ENCODE data around the gene ATP12A. TPM values are rescaled to one million over a fixed set of nuclear protein-coding genes. Genes with fewer than 3 reads are reported as not detected.
A peak's percentile ranks its signal among the peaks of the same experiment; 100 is the strongest.

The ATP12A gene
- total RNA-seq, 1 experiment from 2014 or later = 0.47 TPM

DNA sequence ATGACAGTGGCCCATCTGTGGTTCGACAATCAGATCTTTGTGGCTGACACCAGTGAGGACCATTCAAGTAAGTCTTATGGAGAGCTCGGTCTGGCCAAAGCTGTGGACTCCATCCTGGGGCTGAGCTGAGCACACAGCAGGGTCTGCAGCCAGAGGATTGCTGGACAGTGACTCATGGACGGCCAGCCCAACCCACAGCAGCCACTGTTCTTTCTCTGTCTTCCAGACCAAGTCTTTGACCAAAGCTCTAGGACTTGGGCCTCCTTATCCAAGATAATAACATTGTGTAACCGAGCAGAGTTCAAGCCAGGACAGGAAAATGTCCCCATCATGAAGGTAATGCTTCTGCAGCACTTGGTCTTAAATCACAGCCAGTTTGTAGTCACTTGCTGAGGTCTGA is 12.4 kb downstream of the ATP12A start:
- Histone ChIP-seq H3K36me3 (ENCODE audit: insufficient read depth, low read length, poor library complexity, severe bottlenecking) (no peaks in the 10 kb centered on the region), H3K9me3 (ENCODE audit: low read depth, low read length, poor library complexity, severe bottlenecking) (no peaks in the 10 kb centered on the region), H3K27me3 (replicated peaks; ENCODE audit: insufficient read depth, low read depth, low read length, poor library complexity) (no peaks in the 10 kb centered on the region), H3K4me1 (ENCODE audit: insufficient read depth, low read length, poor library complexity, severe bottlenecking) (no peaks in the 10 kb centered on the region), H3K4me3 (ENCODE audit: low read depth, low read length, poor library complexity, severe bottlenecking) (no peak overlapping the region), H3K27ac (ENCODE audit: low read depth, low read length, poor library complexity, severe bottlenecking) (no peak overlapping the region)
- intact Hi-C loops (cut with micrococcal nuclease; ENCODE audit: unreplicated experiment) = loop anchor here (5.0 kb wide), 1 partner anchor 35 kb away; no protein-coding TSS in a partner anchor
- TF ChIP-seq, protein P1, sequence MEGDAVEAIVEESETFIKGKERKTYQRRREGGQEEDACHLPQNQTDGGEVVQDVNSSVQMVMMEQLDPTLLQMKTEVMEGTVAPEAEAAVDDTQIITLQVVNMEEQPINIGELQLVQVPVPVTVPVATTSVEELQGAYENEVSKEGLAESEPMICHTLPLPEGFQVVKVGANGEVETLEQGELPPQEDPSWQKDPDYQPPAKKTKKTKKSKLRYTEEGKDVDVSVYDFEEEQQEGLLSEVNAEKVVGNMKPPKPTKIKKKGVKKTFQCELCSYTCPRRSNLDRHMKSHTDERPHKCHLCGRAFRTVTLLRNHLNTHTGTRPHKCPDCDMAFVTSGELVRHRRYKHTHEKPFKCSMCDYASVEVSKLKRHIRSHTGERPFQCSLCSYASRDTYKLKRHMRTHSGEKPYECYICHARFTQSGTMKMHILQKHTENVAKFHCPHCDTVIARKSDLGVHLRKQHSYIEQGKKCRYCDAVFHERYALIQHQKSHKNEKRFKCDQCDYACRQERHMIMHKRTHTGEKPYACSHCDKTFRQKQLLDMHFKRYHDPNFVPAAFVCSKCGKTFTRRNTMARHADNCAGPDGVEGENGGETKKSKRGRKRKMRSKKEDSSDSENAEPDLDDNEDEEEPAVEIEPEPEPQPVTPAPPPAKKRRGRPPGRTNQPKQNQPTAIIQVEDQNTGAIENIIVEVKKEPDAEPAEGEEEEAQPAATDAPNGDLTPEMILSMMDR (conservative IDR thresholded peaks at IDR 0.05; ENCODE audit: low read depth, low read length) = no peak
- TF ChIP-seq EZH2 (IDR thresholded peaks at IDR 0.05; ENCODE audit: borderline replicate concordance, low read depth, low read length, poor library complexity, severe bottlenecking) = no peak
- BruUV-seq (replicated peaks) = no TSS peak
- DNase-seq (ENCODE audit: low spot score) = no peak
- ChIA-PET POLR2A (ENCODE audit: low non-redundant PET) (interaction anchor here (0.6 kb wide), 1 partner anchor 35 kb away, joined by 3 read pairs; no protein-coding TSS in a partner anchor), CTCF (no interaction called here)

DNA sequence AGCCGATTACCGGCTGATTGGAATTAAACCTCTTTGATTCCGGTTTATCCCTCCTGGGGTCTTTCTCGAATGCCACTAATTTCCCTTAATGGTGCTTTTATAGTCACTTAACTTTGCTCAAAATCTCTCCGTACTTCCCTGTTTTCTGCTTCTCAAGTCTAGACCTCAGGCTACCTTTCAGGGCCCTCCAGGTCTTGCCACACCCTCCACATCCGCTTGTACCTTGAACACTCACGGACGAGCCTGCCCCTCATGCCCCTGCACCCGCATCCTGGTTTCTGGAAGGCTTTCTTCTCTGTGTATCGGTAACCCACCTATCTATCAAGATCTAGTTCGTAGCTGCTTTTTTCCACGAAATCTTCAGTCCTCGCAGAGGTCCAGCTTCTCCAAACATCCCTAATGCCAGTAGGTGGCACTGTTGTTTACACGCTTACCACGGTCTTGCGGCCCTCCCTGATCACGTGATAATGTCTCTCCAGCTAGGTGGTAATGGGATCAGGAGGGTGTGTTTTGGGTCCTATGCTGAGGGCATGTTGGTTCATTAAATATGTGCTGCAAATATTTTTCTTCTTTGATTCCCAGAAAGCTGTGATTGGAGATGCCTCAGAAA is 13.8 kb downstream of the ATP12A start:
- no TSS peak for BruUV-seq (replicated peaks)
- Histone ChIP-seq H3K27me3 (replicated peaks; ENCODE audit: insufficient read depth, low read depth, low read length, poor library complexity) (no peaks in the 10 kb centered on the region), H3K27ac (ENCODE audit: low read depth, low read length, poor library complexity, severe bottlenecking) (no peak overlapping the region), H3K9me3 (ENCODE audit: low read depth, low read length, poor library complexity, severe bottlenecking) (no peaks in the 10 kb centered on the region), H3K4me3 (ENCODE audit: low read depth, low read length, poor library complexity, severe bottlenecking) (no peak overlapping the region), H3K36me3 (ENCODE audit: insufficient read depth, low read length, poor library complexity, severe bottlenecking) (no peaks in the 10 kb centered on the region), H3K4me1 (ENCODE audit: insufficient read depth, low read length, poor library complexity, severe bottlenecking) (no peaks in the 10 kb centered on the region)
- CTCF ChIA-PET = interaction anchor here (0.6 to 1.4 kb wide), 5 partner anchors 9 to 301 kb away, joined by 3 to 9 read pairs (median 8); no protein-coding TSS in a partner anchor
- POLR2A ChIA-PET (ENCODE audit: low non-redundant PET) = interaction anchor here (0.6 to 0.7 kb wide), 2 partner anchors 218 to 275 kb away, joined by 3 to 5 read pairs; no protein-coding TSS in a partner anchor
- DNase-seq (ENCODE audit: low spot score) = peak; percentile 85
- TF ChIP-seq, protein P1 (conservative IDR thresholded peaks at IDR 0.05; ENCODE audit: low read depth, low read length) = peak; percentile 86
- no peak for TF ChIP-seq EZH2 (IDR thresholded peaks at IDR 0.05; ENCODE audit: borderline replicate concordance, low read depth, low read length, poor library complexity, severe bottlenecking)
- intact Hi-C loops (cut with micrococcal nuclease; ENCODE audit: unreplicated experiment) = loop anchor here (5.0 kb wide), 1 partner anchor 33 kb away; no protein-coding TSS in a partner anchor

DNA sequence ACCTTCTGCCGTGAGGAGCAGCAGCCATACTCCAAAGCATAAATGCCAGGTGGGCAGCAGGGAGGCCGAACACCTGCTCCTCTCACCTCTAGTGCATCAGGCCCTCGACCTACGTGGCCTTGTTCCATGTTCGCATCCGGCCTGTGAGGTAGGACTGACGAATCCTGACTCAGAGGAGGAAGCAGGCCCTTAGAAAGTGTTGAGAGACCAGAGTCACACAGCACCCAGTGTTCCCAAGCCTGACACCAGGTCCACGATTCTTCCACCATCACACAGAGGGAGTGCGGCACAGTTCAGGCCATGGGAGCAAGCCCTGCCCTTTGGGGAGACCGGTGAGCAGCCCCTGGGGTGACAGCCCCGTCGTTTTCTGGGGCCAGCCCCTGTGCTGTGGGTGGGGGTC is 14.7 kb downstream of the ATP12A start:
- ChIA-PET POLR2A (ENCODE audit: low non-redundant PET) (no interaction called here), CTCF (no interaction called here)
- H3K4me3 ChIP-seq (ENCODE audit: low read depth, low read length, poor library complexity, severe bottlenecking) = no peak overlapping the region
- no peaks in the 10 kb centered on the region for H3K9me3 ChIP-seq (ENCODE audit: low read depth, low read length, poor library complexity, severe bottlenecking)
- H3K27ac ChIP-seq (ENCODE audit: low read depth, low read length, poor library complexity, severe bottlenecking) = no peak overlapping the region
- BruUV-seq (replicated peaks) = no TSS peak
- H3K36me3 ChIP-seq (ENCODE audit: insufficient read depth, low read length, poor library complexity, severe bottlenecking) = no peaks in the 10 kb centered on the region
- TF ChIP-seq, protein P1 (conservative IDR thresholded peaks at IDR 0.05; ENCODE audit: low read depth, low read length) = no peak
- no peak for TF ChIP-seq EZH2 (IDR thresholded peaks at IDR 0.05; ENCODE audit: borderline replicate concordance, low read depth, low read length, poor library complexity, severe bottlenecking)
- no peaks in the 10 kb centered on the region for H3K4me1 ChIP-seq (ENCODE audit: insufficient read depth, low read length, poor library complexity, severe bottlenecking)
- H3K27me3 ChIP-seq (replicated peaks; ENCODE audit: insufficient read depth, low read depth, low read length, poor library complexity) = no peaks in the 10 kb centered on the region
- DNase-seq (ENCODE audit: low spot score) = no peak
- intact Hi-C loops (cut with micrococcal nuclease; ENCODE audit: unreplicated experiment) = loop anchor here (5.0 kb wide), 1 partner anchor 32 kb away; no protein-coding TSS in a partner anchor

All from A673 (cell line).